ENCODE data around the gene CYP4A22. TPM values are rescaled to one million over a fixed set of nuclear protein-coding genes. Genes with fewer than 3 reads are reported as not detected.
"Not testable (repeated sequence)": the region's sequence is repeated elsewhere in the genome, so short reads cannot be mapped to it uniquely, and the experiment has no call there.

CYP4A22 gene
- total RNA-seq: not detected
- polyA plus RNA-seq (ENCODE audit: insufficient read depth in 1 of 8, insufficient read length in 8 of 8, low replicate concordance in 1 of 8): under 1 TPM in 3 of 8 donors, not detected in 5; 0.07 to 0.20 (median 0.14) TPM
- long read RNA-seq, donor 1: 0 reads
- long read RNA-seq, donor 2: 0 reads
- long read RNA-seq, donor 3: 0 reads
- long read RNA-seq, donor 4: 0 reads
- long read RNA-seq, donor 5: 0 reads
- long read RNA-seq, donor 6: 0 reads
- long read RNA-seq, donor 7: 0 reads
- long read RNA-seq, donor 8: 0 reads
- long read RNA-seq, donor 9: 0 reads
- long read RNA-seq, donor 10: 0 reads
- long read RNA-seq, donor 11: 0 reads

GRCh38 chr1:47137198-47137597 lies at the start of gene CYP4A22:
TSS of gene CYP4A22 (plus strand) at chr1:47137441. CDS start at chr1:47137486, 45 bp downstream.
- Histone ChIP-seq H3K4me1 (ENCODE audit: control insufficient read depth, insufficient read depth, low read length) (no peaks in the 10 kb centered on the region), H3K27me3 (ENCODE audit: control insufficient read depth, insufficient read depth, low read length) (no peaks in the 10 kb centered on the region), H3K4me3 (ENCODE audit: low read length) (no peak within 1 kb of the TSS), H3K27ac (ENCODE audit: low read length) (no peak within 1 kb of the TSS), H3K36me3 (ENCODE audit: control insufficient read depth, insufficient read depth, low read length) (no peaks in the 10 kb centered on the region), H3K9me3 (replicated peaks; ENCODE audit: control insufficient read depth, low read depth, low read length) (no peaks in the 10 kb centered on the region)
- no peak for DNase-seq
- WGBS (ENCODE audit: insufficient coverage): no CpG with 5 or more reads among the region's 4 CpGs

- WGBS (ENCODE audit: insufficient coverage): no CpG with 5 or more reads among the region's 3 CpGs
- H3K36me3 ChIP-seq (ENCODE audit: control insufficient read depth, insufficient read depth, low read length); H3K27me3 ChIP-seq (ENCODE audit: control insufficient read depth, insufficient read depth, low read length); H3K27ac ChIP-seq (ENCODE audit: low read length); H3K4me1 ChIP-seq (ENCODE audit: control insufficient read depth, insufficient read depth, low read length); H3K9me3 ChIP-seq (replicated peaks; ENCODE audit: control insufficient read depth, low read depth, low read length); H3K4me3 ChIP-seq (ENCODE audit: low read length): not testable (repeated sequence)
- peak; percentile 13 for DNase-seq
Measured at GRCh38 chr1:47089356-47089755, 47.9 kb upstream of the CYP4A22 start.

- not testable (repeated sequence) for H3K27ac ChIP-seq (ENCODE audit: low read length); H3K9me3 ChIP-seq (replicated peaks; ENCODE audit: control insufficient read depth, low read depth, low read length); H3K36me3 ChIP-seq (ENCODE audit: control insufficient read depth, insufficient read depth, low read length); DNase-seq; H3K27me3 ChIP-seq (ENCODE audit: control insufficient read depth, insufficient read depth, low read length); H3K4me1 ChIP-seq (ENCODE audit: control insufficient read depth, insufficient read depth, low read length); H3K4me3 ChIP-seq (ENCODE audit: low read length)
- WGBS (ENCODE audit: insufficient coverage): no CpG with 5 or more reads among the region's 3 CpGs
Measured at GRCh38 chr1:47091476-47091875, 45.8 kb upstream of the CYP4A22 start.

GRCh38 chr1:47104816-47105215 lies 32.4 kb upstream of the CYP4A22 start:
- no peak for DNase-seq
- no CpG with 5 or more reads among the region's 3 CpGs for WGBS (ENCODE audit: insufficient coverage)
- H3K4me3 ChIP-seq (ENCODE audit: low read length): no peak overlapping the region
- no peaks in the 10 kb centered on the region for H3K36me3 ChIP-seq (ENCODE audit: control insufficient read depth, insufficient read depth, low read length)
- peaks cover 2% of the 10 kb centered on the region for H3K9me3 ChIP-seq (replicated peaks; ENCODE audit: control insufficient read depth, low read depth, low read length)
- H3K27ac ChIP-seq (ENCODE audit: low read length): no peak overlapping the region
- H3K27me3 ChIP-seq (ENCODE audit: control insufficient read depth, insufficient read depth, low read length): no peaks in the 10 kb centered on the region
- no peaks in the 10 kb centered on the region for H3K4me1 ChIP-seq (ENCODE audit: control insufficient read depth, insufficient read depth, low read length)

- Histone ChIP-seq H3K4me3 (ENCODE audit: low read length) (no peak overlapping the region), H3K36me3 (ENCODE audit: control insufficient read depth, insufficient read depth, low read length) (no peaks in the 10 kb centered on the region), H3K9me3 (replicated peaks; ENCODE audit: control insufficient read depth, low read depth, low read length) (peaks cover 2% of the 10 kb centered on the region), H3K27me3 (ENCODE audit: control insufficient read depth, insufficient read depth, low read length) (no peaks in the 10 kb centered on the region), H3K27ac (ENCODE audit: low read length) (no peak overlapping the region), H3K4me1 (ENCODE audit: control insufficient read depth, insufficient read depth, low read length) (no peaks in the 10 kb centered on the region)
- no CpG with 5 or more reads among the region's 3 CpGs for WGBS (ENCODE audit: insufficient coverage)
- DNase-seq: no peak
Measured at GRCh38 chr1:47106792-47107191, 30.4 kb upstream of the CYP4A22 start.

GRCh38 chr1:47107851-47108574 lies 29.2 kb upstream of the CYP4A22 start:
- H3K27me3 ChIP-seq (ENCODE audit: control insufficient read depth, insufficient read depth, low read length); H3K4me3 ChIP-seq (ENCODE audit: low read length); H3K27ac ChIP-seq (ENCODE audit: low read length); H3K36me3 ChIP-seq (ENCODE audit: control insufficient read depth, insufficient read depth, low read length); H3K4me1 ChIP-seq (ENCODE audit: control insufficient read depth, insufficient read depth, low read length); H3K9me3 ChIP-seq (replicated peaks; ENCODE audit: control insufficient read depth, low read depth, low read length); DNase-seq: not testable (repeated sequence)
- WGBS (ENCODE audit: insufficient coverage): 74% methylated on average over 4 of the region's 10 CpGs

GRCh38 chr1:47109482-47109881 lies 27.8 kb upstream of the CYP4A22 start:
- not testable (repeated sequence) for H3K27me3 ChIP-seq (ENCODE audit: control insufficient read depth, insufficient read depth, low read length); H3K4me3 ChIP-seq (ENCODE audit: low read length); H3K27ac ChIP-seq (ENCODE audit: low read length); H3K9me3 ChIP-seq (replicated peaks; ENCODE audit: control insufficient read depth, low read depth, low read length); H3K36me3 ChIP-seq (ENCODE audit: control insufficient read depth, insufficient read depth, low read length); DNase-seq; H3K4me1 ChIP-seq (ENCODE audit: control insufficient read depth, insufficient read depth, low read length)

- H3K9me3 ChIP-seq (replicated peaks; ENCODE audit: control insufficient read depth, low read depth, low read length): no peaks in the 10 kb centered on the region
- no peaks in the 10 kb centered on the region for H3K36me3 ChIP-seq (ENCODE audit: control insufficient read depth, insufficient read depth, low read length)
- 64% methylated on average over 2 of the region's 4 CpGs for WGBS (ENCODE audit: insufficient coverage)
- H3K4me3 ChIP-seq (ENCODE audit: low read length): no peak overlapping the region
- H3K27ac ChIP-seq (ENCODE audit: low read length): no peak overlapping the region
- no peaks in the 10 kb centered on the region for H3K4me1 ChIP-seq (ENCODE audit: control insufficient read depth, insufficient read depth, low read length)
- no peak for DNase-seq
- no peaks in the 10 kb centered on the region for H3K27me3 ChIP-seq (ENCODE audit: control insufficient read depth, insufficient read depth, low read length)
Measured at GRCh38 chr1:47113178-47113577, 24.1 kb upstream of the CYP4A22 start.

GRCh38 chr1:47121039-47121438 lies 16.2 kb upstream of the CYP4A22 start:
- H3K27ac ChIP-seq (ENCODE audit: low read length); H3K36me3 ChIP-seq (ENCODE audit: control insufficient read depth, insufficient read depth, low read length); H3K4me1 ChIP-seq (ENCODE audit: control insufficient read depth, insufficient read depth, low read length); H3K27me3 ChIP-seq (ENCODE audit: control insufficient read depth, insufficient read depth, low read length); DNase-seq; H3K9me3 ChIP-seq (replicated peaks; ENCODE audit: control insufficient read depth, low read depth, low read length); H3K4me3 ChIP-seq (ENCODE audit: low read length): not testable (repeated sequence)
- no CpG with 5 or more reads among the region's 1 CpG for WGBS (ENCODE audit: insufficient coverage)

GRCh38 chr1:47124834-47125233 lies 12.4 kb upstream of the CYP4A22 start:
- not testable (repeated sequence) for DNase-seq; H3K9me3 ChIP-seq (replicated peaks; ENCODE audit: control insufficient read depth, low read depth, low read length); H3K27ac ChIP-seq (ENCODE audit: low read length); H3K4me1 ChIP-seq (ENCODE audit: control insufficient read depth, insufficient read depth, low read length); H3K27me3 ChIP-seq (ENCODE audit: control insufficient read depth, insufficient read depth, low read length); H3K36me3 ChIP-seq (ENCODE audit: control insufficient read depth, insufficient read depth, low read length); H3K4me3 ChIP-seq (ENCODE audit: low read length)
